ENCODE measurements around the gene SHC4.
"Not testable (repeated sequence)": the region's sequence is repeated elsewhere in the genome, so short reads cannot be mapped to it uniquely, and the experiment has no call there.

SHC4 gene

GRCh38 chr15:48877630-48878595 lies 85.8 kb downstream of the SHC4 start, which contains the start of gene EID1:
Gene EID1 (plus strand): TSS chr15:48878134. CDS start chr15:48878177, 43 bp downstream.
- DNase-seq = peak; percentile 57

- no peak for DNase-seq
Observed at GRCh38 chr15:48876057-48876456, 87.7 kb downstream of the SHC4 start.

GRCh38 chr15:48875241-48875960 lies 88.3 kb downstream of the SHC4 start:
- no peak for DNase-seq

- DNase-seq = no peak
Observed at GRCh38 chr15:48872632-48873031, 91.1 kb downstream of the SHC4 start.

- no peak for DNase-seq
Observed at GRCh38 chr15:48871542-48871941, 92.2 kb downstream of the SHC4 start.

GRCh38 chr15:48869966-48870365 lies 93.8 kb downstream of the SHC4 start:
- DNase-seq = no peak

- no peak for DNase-seq
Observed at GRCh38 chr15:48868536-48868935, 95.2 kb downstream of the SHC4 start.

GRCh38 chr15:48868023-48868422 lies 95.7 kb downstream of the SHC4 start:
- DNase-seq = no peak

- DNase-seq = no peak
Observed at GRCh38 chr15:48866141-48866563, 97.6 kb downstream of the SHC4 start.

- DNase-seq = peak; percentile 0
Observed at GRCh38 chr15:48865370-48866079, 98.2 kb downstream of the SHC4 start.

- no peak for DNase-seq
Observed at GRCh38 chr15:48862705-48863104, 101.0 kb downstream of the SHC4 start.

- DNase-seq = peak; percentile 28
Observed at GRCh38 chr15:48861813-48862431, 101.8 kb downstream of the SHC4 start.

- DNase-seq = no peak
Observed at GRCh38 chr15:48859426-48859825, 104.3 kb downstream of the SHC4 start.

GRCh38 chr15:48858401-48858800 lies 105.3 kb downstream of the SHC4 start:
- DNase-seq = peak; percentile 0

- no peak for DNase-seq
Observed at GRCh38 chr15:48856942-48857341, 106.8 kb downstream of the SHC4 start.

- peak; percentile 1 for DNase-seq
Observed at GRCh38 chr15:48855501-48856440, 107.9 kb downstream of the SHC4 start.

- DNase-seq = not testable (repeated sequence)
Observed at GRCh38 chr15:48854434-48854833, 109.3 kb downstream of the SHC4 start.

GRCh38 chr15:48851956-48852355 lies 111.8 kb downstream of the SHC4 start:
- no peak for DNase-seq

- DNase-seq = no peak
Observed at GRCh38 chr15:48850648-48851047, 113.1 kb downstream of the SHC4 start.

GRCh38 chr15:48845123-48845522 lies 118.6 kb downstream of the SHC4 start:
- DNase-seq = no peak

GRCh38 chr15:48842501-48842900 lies 121.2 kb downstream of the SHC4 start:
- no peak for DNase-seq

Data from DMS 273 treated with DMSO at 0.1 percent for 48 hours (cell line).